ENCODE results near the gene VAT1L. TPM values are rescaled to one million over a fixed set of nuclear protein-coding genes. Genes with fewer than 3 reads are reported as not detected.

VAT1L gene
- total RNA-seq, 1 donor from 2014 or later, result not detected

GRCh38 chr16:77825196-77825595, 36.8 kb downstream of the VAT1L start:
- H3K27me3 Mint-ChIP-seq (ENCODE audit: low read depth), result peaks cover 5% of the 10 kb centered on the region
- no peaks in the 10 kb centered on the region for H3K9me3 Mint-ChIP-seq (ENCODE audit: low read depth)

GRCh38 chr16:77827032-77827431, 38.7 kb downstream of the VAT1L start:
- Mint-ChIP-seq H3K27me3 (ENCODE audit: low read depth) (peaks cover 5% of the 10 kb centered on the region), H3K27ac (ENCODE audit: unreplicated experiment) (no peak overlapping the region), H3K36me3 (ENCODE audit: low read depth) (no peaks in the 10 kb centered on the region), H3K4me1 (ENCODE audit: low read depth) (no peaks in the 10 kb centered on the region), H3K4me3 (ENCODE audit: unreplicated experiment) (no peak overlapping the region), H3K9me3 (ENCODE audit: low read depth) (no peaks in the 10 kb centered on the region)
- TF ChIP-seq, protein P1, sequence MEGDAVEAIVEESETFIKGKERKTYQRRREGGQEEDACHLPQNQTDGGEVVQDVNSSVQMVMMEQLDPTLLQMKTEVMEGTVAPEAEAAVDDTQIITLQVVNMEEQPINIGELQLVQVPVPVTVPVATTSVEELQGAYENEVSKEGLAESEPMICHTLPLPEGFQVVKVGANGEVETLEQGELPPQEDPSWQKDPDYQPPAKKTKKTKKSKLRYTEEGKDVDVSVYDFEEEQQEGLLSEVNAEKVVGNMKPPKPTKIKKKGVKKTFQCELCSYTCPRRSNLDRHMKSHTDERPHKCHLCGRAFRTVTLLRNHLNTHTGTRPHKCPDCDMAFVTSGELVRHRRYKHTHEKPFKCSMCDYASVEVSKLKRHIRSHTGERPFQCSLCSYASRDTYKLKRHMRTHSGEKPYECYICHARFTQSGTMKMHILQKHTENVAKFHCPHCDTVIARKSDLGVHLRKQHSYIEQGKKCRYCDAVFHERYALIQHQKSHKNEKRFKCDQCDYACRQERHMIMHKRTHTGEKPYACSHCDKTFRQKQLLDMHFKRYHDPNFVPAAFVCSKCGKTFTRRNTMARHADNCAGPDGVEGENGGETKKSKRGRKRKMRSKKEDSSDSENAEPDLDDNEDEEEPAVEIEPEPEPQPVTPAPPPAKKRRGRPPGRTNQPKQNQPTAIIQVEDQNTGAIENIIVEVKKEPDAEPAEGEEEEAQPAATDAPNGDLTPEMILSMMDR (IDR thresholded peaks at IDR 0.05), result no peak
- no peak for DNase-seq (ENCODE audit: low spot score)

More at GRCh38 chr16:77825196-77825595, 36.8 kb downstream of the VAT1L start:
- TF ChIP-seq, protein P1 (IDR thresholded peaks at IDR 0.05), result no peak
- DNase-seq (ENCODE audit: low spot score), result no peak
- no peak overlapping the region for H3K4me3 Mint-ChIP-seq (ENCODE audit: unreplicated experiment)
- no peak overlapping the region for H3K27ac Mint-ChIP-seq (ENCODE audit: unreplicated experiment)
- no peaks in the 10 kb centered on the region for H3K4me1 Mint-ChIP-seq (ENCODE audit: low read depth)
- no peaks in the 10 kb centered on the region for H3K36me3 Mint-ChIP-seq (ENCODE audit: low read depth)

DNA sequence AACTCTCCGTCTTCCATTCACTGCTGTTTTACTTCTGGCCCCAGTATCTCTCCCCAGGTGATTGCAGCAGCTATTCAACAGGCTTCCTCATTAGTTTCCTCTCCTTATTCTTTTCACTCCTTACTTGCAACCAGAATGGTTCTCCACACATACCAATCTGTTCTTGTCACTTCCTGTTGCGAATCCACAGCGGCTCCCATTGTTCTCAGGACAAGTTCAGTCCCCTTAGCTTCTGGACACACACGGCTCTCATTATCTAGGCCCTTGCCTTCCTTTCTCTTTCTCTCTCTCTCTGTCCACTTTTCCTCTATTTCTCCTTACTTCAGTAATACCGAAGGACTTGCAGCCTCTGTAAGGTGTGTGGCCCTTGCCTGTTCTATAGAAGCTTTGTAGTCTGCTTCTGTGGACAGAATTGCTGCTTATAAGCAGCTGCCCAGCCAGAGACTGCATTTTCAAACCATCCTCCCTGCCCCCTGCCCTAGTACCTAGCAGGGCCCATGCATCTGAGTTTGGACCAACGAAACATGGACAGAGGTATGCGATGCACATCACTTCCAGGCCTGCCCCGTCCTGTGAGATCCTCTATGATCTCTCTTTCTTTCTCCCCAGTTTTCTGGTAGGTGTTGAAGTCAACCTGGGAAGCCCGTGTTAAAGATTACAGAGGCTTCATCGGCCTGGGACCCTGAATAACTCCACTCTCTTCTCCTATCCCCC, 45.7 kb downstream of the VAT1L start:
- TF ChIP-seq, protein P1 (IDR thresholded peaks at IDR 0.05), result no peak
- H3K4me3 Mint-ChIP-seq (ENCODE audit: unreplicated experiment), result no peak overlapping the region
- H3K27ac Mint-ChIP-seq (ENCODE audit: unreplicated experiment), result no peak overlapping the region
- H3K9me3 Mint-ChIP-seq (ENCODE audit: low read depth), result peaks cover 4% of the 10 kb centered on the region
- H3K4me1 Mint-ChIP-seq (ENCODE audit: low read depth), result peaks cover 3% of the 10 kb centered on the region
- no peaks in the 10 kb centered on the region for H3K36me3 Mint-ChIP-seq (ENCODE audit: low read depth)
- H3K27me3 Mint-ChIP-seq (ENCODE audit: low read depth), result peaks cover 6% of the 10 kb centered on the region
- DNase-seq (ENCODE audit: low spot score), result no peak

DNA sequence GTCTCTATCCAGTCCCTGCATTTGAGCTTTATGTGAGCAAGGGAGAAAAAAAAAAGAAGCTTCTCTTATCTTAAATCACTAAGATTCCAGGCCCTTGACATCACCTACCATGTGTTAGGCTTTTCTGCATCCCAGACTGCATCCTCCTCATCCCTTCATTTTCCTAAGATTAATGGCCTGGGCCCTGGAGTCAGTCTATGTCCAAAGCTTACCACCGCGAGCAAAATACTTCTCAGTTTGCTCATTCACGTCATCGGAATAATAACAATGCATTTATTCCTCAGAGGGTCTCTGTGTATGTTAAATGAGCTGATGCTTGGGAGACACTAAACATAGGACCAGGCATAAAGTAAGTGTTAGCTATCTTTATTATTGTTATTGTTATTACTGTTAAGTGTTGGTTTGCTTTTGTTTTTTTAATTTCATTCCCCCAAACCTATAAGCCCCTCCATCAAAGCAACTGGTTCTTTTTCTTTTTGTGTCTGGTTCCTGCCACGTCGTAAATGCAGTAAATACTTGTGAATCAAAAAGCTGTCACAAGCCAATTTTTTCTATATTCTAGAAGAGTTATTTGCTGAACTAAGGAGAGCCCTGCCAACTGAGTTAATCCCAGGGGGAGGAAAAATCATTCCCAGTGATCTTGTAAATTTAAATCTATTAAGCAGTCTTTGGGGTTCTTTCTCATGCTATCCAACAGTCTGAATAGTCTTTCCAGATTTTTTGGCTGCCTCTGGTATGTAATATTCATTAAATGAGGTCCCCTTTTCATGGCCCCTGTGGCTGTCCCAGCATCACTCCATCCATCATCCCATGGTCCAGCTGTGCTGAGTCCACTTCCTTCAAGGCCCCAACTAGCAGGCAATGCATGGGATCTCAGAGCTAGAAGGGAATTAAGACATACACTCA, 46.5 kb downstream of the VAT1L start:
- Mint-ChIP-seq H3K9me3 (ENCODE audit: low read depth) (peaks cover 4% of the 10 kb centered on the region), H3K4me3 (ENCODE audit: unreplicated experiment) (no peak overlapping the region), H3K27me3 (ENCODE audit: low read depth) (peaks cover 5% of the 10 kb centered on the region), H3K36me3 (ENCODE audit: low read depth) (no peaks in the 10 kb centered on the region), H3K27ac (ENCODE audit: unreplicated experiment) (no peak overlapping the region), H3K4me1 (ENCODE audit: low read depth) (peaks cover 3% of the 10 kb centered on the region)
- no peak for DNase-seq (ENCODE audit: low spot score)
- TF ChIP-seq, protein P1 (IDR thresholded peaks at IDR 0.05), result no peak

- Mint-ChIP-seq H3K4me1 (ENCODE audit: low read depth) (peaks cover 3% of the 10 kb centered on the region), H3K27ac (ENCODE audit: unreplicated experiment) (no peak overlapping the region), H3K9me3 (ENCODE audit: low read depth) (peaks cover 4% of the 10 kb centered on the region), H3K4me3 (ENCODE audit: unreplicated experiment) (no peak overlapping the region), H3K36me3 (ENCODE audit: low read depth) (no peaks in the 10 kb centered on the region), H3K27me3 (ENCODE audit: low read depth) (peaks cover 5% of the 10 kb centered on the region)
- DNase-seq (ENCODE audit: low spot score), result no peak
- TF ChIP-seq, protein P1 (IDR thresholded peaks at IDR 0.05), result no peak
These were observed 48.4 kb downstream of the VAT1L start for GRCh38 chr16:77836801-77837200.

Data from chondrocyte (in vitro differentiated cells).